Urinary bladder (tissue), 4 donors: ENCODE data around the gene ATOH8. TPM values are rescaled to one million over a fixed set of nuclear protein-coding genes. Genes with fewer than 3 reads are reported as not detected.
A peak's percentile ranks its signal among the peaks of the same experiment; 100 is the strongest.

Experiments used
- DNase-seq: peaks from one replicate; pipeline ENCODE4 v3.0.0-alpha.2; 2015; ENCODE audit errors: extremely low spot score
- H3K27ac ChIP-seq: one replicate; pipeline ENCODE4 v1.5.1; 2013; ENCODE audit warnings: low read depth, mild to moderate bottlenecking, moderate library complexity
- H3K36me3 ChIP-seq: one replicate; pipeline ENCODE4 v1.6.1; 2013; ENCODE audit warnings: mild to moderate bottlenecking, moderate library complexity; ENCODE audit not compliant: insufficient read depth
- H3K4me1 ChIP-seq: one replicate; pipeline ENCODE4 v1.6.1; 2013; ENCODE audit warnings: mild to moderate bottlenecking, moderate library complexity; ENCODE audit not compliant: insufficient read depth
- H3K4me3 ChIP-seq: one replicate; pipeline ENCODE4 v1.5.1; 2013; ENCODE audit warnings: low read depth, low read length
- WGBS: extraction: QIAGEN DNeasy Blood & Tissue Kit; methylation state at CpG from one replicate; pipeline ENCODE4 v1.1.7; 2013; 5-methylcytosine and 5-hydroxymethylcytosine counted together
- polyA plus RNA-seq: library from polyadenylated mRNA; stranded (reverse); fragments of 200-250 nt; gene quantifications from one replicate; pipeline ENCODE4 v1.2.3, GENCODE V29; 2013
- total RNA-seq: library from RNA; depleted of rRNA; stranded (reverse); fragments of >200 nt; gene quantifications from one replicate; pipeline ENCODE4 v1.2.3, GENCODE V29; 2014
- donor health status: healthy with polysubstance abuse.
- donor health status: healthy.

Gene ATOH8
- total and polyA plus RNA-seq, 2 donors: 18.3 to 49.2 TPM

- WGBS: 82% methylated on average over 4 of the region's 4 CpGs
- H3K4me3 ChIP-seq: no peak overlapping the region
- no peak for DNase-seq
- H3K27ac ChIP-seq: no peak overlapping the region
- H3K36me3 ChIP-seq: no peaks in the 10 kb centered on the region
- no peaks in the 10 kb centered on the region for H3K4me1 ChIP-seq
These were observed 36.2 kb downstream of the ATOH8 start for GRCh38 chr2:85790032-85790431.

GRCh38 chr2:85790499-85791188 lies 36.9 kb downstream of the ATOH8 start:
- 86% methylated on average over 12 of the region's 12 CpGs for WGBS
- Histone ChIP-seq H3K4me1 (peaks cover 2% of the 10 kb centered on the region), H3K4me3 (no peak overlapping the region), H3K36me3 (no peaks in the 10 kb centered on the region), H3K27ac (no peak overlapping the region)
- no peak for DNase-seq

GRCh38 chr2:85791704-85792565 lies 38.1 kb downstream of the ATOH8 start:
- DNase-seq: no peak
- no peak overlapping the region for H3K4me3 ChIP-seq
- peak overlapping the region; percentile 23 for H3K27ac ChIP-seq
- H3K4me1 ChIP-seq: peaks cover 2% of the 10 kb centered on the region
- no peaks in the 10 kb centered on the region for H3K36me3 ChIP-seq
- 62% methylated on average over 22 of the region's 22 CpGs for WGBS

DNA sequence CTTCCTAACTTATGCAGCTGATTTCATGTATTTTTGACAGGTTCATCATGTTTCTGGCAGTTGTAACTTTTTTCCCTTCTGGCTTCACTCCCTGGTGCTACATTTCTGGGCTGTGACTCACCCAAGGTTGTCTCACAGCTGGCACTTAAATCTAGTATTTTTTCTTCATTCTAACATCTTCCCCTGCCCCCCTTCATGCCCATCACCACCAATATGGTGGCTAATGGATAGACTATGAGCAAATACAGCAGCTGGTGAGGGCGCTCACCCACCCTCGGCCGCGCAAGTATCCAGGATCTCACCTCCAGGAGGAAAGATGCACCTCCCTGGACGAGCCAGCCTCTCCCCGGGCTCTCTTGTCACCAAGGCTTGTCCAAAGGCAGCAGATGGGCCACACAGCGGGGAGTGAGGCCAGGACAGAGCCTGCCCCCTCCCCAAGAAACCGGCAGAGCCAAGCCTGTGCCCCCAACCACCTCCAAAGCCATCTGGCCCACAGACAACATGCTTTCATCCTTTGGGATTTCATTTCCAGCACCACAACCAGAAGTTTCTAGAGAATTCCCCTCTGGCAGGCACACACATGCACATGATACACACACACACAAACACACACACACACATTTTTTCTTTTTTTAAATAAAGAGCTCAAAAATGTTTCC lies 39.1 kb downstream of the ATOH8 start:
- 67% methylated on average over 8 of the region's 8 CpGs for WGBS
- Histone ChIP-seq H3K36me3 (no peaks in the 10 kb centered on the region), H3K4me1 (peaks cover 2% of the 10 kb centered on the region), H3K27ac (peak overlapping the region; percentile 70), H3K4me3 (no peak overlapping the region)
- DNase-seq: no peak

DNA sequence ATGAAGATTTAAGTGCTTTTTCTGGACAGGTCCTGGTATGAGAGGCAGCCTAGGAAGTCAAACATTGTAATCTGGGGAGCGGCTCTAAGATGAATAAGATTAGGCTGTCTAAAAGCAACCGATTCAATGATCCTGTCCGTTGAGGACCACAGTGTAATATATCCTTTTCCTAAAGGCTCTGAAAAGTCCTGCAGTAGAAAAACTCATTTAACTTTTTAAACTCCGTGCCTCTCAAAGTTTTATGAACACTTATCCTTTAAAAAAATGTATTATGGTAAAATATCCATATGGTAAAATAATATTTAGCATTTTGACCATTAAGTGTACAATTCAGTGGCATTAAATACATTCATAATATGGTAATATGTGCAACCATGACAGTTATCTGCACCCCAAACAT lies 39.8 kb downstream of the ATOH8 start:
- Histone ChIP-seq H3K27ac (no peak overlapping the region), H3K4me3 (no peak overlapping the region), H3K4me1 (peaks cover 2% of the 10 kb centered on the region), H3K36me3 (no peaks in the 10 kb centered on the region)
- DNase-seq: no peak
- WGBS: 66% methylated on average over 4 of the region's 4 CpGs

- no peak overlapping the region for H3K4me3 ChIP-seq
- no peaks in the 10 kb centered on the region for H3K36me3 ChIP-seq
- H3K4me1 ChIP-seq: peaks cover 2% of the 10 kb centered on the region
- DNase-seq: no peak
- WGBS: 84% methylated on average over 3 of the region's 3 CpGs
- H3K27ac ChIP-seq: no peak overlapping the region
These were observed 40.2 kb downstream of the ATOH8 start for GRCh38 chr2:85794038-85794441.

DNA sequence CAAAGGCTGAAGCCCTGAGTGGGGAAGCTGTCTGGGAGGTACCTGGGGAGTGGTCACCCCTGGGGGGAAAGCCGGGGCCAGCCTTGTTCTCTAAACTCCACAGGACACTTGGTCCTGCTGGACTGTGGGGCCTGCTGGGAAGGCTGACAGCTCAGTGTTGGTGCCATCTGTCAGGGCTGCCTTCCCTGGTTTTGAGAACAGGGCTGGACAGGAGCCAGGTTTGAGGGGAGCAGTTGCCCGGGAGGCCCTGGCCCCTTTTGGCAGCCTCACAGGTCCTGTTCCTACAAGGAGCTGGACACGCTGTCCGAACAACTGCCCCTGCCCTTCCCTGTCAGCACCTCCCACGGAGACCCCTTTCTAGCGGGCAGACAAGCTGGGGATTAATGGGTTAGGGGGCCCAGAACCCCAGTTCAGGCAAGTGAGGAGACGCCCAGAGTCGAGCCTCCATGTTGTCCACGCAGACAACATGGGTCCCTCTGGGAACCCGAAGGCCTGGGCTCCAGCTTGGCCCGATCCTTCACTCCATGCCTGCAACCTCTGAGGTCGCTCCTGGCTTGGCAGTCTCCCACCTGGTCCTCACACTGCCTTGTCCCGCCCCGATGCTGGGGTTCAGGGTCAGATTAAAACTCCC lies 40.8 kb downstream of the ATOH8 start:
- DNase-seq: no peak
- WGBS: 66% methylated on average over 14 of the region's 14 CpGs
- peaks cover 2% of the 10 kb centered on the region for H3K4me1 ChIP-seq
- no peaks in the 10 kb centered on the region for H3K36me3 ChIP-seq
- no peak overlapping the region for H3K4me3 ChIP-seq
- H3K27ac ChIP-seq: no peak overlapping the region

- DNase-seq: no peak
- no peak overlapping the region for H3K4me3 ChIP-seq
- H3K36me3 ChIP-seq: no peaks in the 10 kb centered on the region
- H3K27ac ChIP-seq: peak overlapping the region; percentile 25
- 80% methylated on average over 20 of the region's 20 CpGs for WGBS
- peaks cover 2% of the 10 kb centered on the region for H3K4me1 ChIP-seq
These were observed 41.7 kb downstream of the ATOH8 start for GRCh38 chr2:85795331-85796045.

DNA sequence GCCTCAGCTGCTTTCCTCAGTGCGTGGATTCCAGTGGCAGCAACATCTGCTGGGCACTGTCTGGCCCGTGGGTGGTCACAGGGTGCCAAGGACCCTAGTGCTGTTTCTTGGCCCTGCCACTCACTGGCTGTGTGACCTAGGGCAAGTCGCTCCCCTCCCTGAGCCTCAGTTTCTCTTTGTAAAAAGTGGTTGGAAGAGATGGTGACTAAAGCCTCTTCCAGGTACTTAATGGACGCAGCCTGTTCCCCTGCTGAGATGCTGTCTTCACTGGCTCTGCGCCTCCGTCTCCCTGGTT lies 42.2 kb downstream of the ATOH8 start:
- 65% methylated on average over 6 of the region's 6 CpGs for WGBS
- peak overlapping the region; percentile 13 for H3K27ac ChIP-seq
- no peak for DNase-seq
- H3K4me1 ChIP-seq: peaks cover 2% of the 10 kb centered on the region
- H3K4me3 ChIP-seq: no peak overlapping the region
- no peaks in the 10 kb centered on the region for H3K36me3 ChIP-seq

- Histone ChIP-seq H3K27ac (peak overlapping the region; percentile 12), H3K4me1 (peaks cover 2% of the 10 kb centered on the region), H3K36me3 (no peaks in the 10 kb centered on the region), H3K4me3 (no peak overlapping the region)
- DNase-seq: no peak
- 65% methylated on average over 22 of the region's 22 CpGs for WGBS
These were observed 42.8 kb downstream of the ATOH8 start for GRCh38 chr2:85796341-85797262.

DNA sequence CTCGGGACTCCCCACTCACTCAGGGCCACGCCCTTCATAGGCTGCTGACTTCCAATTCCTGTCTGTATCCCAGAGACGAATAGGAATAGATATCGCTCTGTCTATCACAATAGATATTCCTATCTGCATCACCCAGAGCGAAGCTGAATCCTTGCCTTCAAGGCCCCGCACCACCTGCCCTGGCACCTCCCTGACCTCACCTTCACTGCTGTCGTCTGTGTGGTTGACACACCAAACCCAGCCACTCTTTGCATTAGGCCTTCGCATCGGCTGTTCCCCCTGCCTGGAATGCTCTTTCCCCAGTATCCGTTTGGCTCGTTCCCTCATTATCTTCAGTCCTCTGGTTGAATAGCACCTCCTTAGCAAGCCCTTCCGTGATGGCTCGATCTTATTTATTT lies 43.5 kb downstream of the ATOH8 start:
- no peak overlapping the region for H3K4me3 ChIP-seq
- no peak overlapping the region for H3K27ac ChIP-seq
- H3K36me3 ChIP-seq: no peaks in the 10 kb centered on the region
- 91% methylated on average over 13 of the region's 13 CpGs for WGBS
- H3K4me1 ChIP-seq: peaks cover 2% of the 10 kb centered on the region
- DNase-seq: no peak

DNA sequence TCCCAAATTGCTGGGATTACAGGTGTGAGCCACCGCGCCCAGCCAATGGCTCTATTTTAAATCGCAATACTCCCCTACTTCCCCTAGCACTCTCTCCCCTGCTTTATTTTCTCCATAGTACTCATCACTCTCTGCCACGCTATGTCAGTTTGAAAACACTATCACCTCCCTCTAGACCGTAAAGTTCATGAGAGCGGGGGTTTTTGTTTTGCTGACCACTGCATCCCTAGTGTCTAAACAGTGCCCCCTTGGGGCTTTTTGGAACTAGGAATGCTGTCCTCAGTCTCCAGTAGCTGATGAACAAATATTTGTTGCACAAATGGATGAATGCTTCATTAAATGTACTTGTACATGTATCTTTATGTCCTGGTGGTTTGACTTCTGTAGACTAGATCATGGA lies 44.1 kb downstream of the ATOH8 start:
- H3K27ac ChIP-seq: no peak overlapping the region
- DNase-seq: no peak
- WGBS: 77% methylated on average over 6 of the region's 6 CpGs
- H3K36me3 ChIP-seq: no peaks in the 10 kb centered on the region
- H3K4me1 ChIP-seq: peaks cover 2% of the 10 kb centered on the region
- no peak overlapping the region for H3K4me3 ChIP-seq
